ENCODE data around the gene SLC35F1.
A peak's percentile ranks its signal among the peaks of the same experiment; 100 is the strongest.

SLC35F1 gene

DNA sequence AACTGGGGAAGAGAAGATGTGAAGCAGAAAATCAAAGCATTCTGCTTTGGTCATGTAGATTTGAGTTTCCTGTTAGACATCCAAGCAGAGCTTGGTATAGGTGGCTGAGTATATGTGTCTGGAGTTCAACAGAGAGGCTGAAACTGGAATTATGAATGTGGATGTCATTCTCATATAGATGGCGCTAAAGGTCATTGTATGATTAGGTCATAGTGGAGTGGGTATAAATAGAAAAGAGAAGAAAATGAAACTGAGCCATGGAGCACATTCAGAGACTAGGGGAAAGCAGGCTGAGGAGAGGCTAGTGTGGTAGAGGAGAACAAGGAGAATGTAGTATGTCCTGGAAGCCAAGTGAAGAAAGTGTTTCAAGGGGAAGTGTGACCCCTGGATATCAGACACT is 345.4 kb downstream of the SLC35F1 start:
- Histone ChIP-seq H3K4me1 (ENCODE audit: control insufficient read depth in 2 of 2, insufficient read depth in 1 of 2, low read depth in 1 of 2, low read length in 2 of 2) (no peaks in the 10 kb centered on the region), H3K79me1 (ENCODE audit: low read depth, low read length) (no peaks in the 10 kb centered on the region), H3K27ac (replicated peaks; ENCODE audit: low read length) (no peak overlapping the region), H2BK15ac (ENCODE audit: low read length) (no peak overlapping the region), H3K18ac (ENCODE audit: low read length) (no peak overlapping the region), H2BK5ac (ENCODE audit: low read length) (no peak overlapping the region), H3K23ac (ENCODE audit: low read depth, low read length, poor library complexity) (no peak overlapping the region), H2BK12ac (ENCODE audit: low read length) (no peak overlapping the region), H3K9ac (ENCODE audit: low read depth, low read length, poor library complexity) (no peak overlapping the region), H2AK5ac (ENCODE audit: low read depth, low read length) (no peak overlapping the region), H3K9me3 (replicated peaks in 1 of 2; ENCODE audit: control insufficient read depth in 2 of 2, insufficient read depth in 1 of 2, low read depth in 1 of 2, low read length in 2 of 2) (peaks cover 2 to 11% of the 10 kb centered on the region in 2 donors), H3K36me3 (replicated peaks in 1 of 2; ENCODE audit: control insufficient read depth in 2 of 2, insufficient read depth in 2 of 2, low read length in 2 of 2) (no peaks in the 10 kb centered on the region), H3K4me2 (ENCODE audit: insufficient read depth, low read length, poor library complexity, severe bottlenecking) (no peak overlapping the region), H2BK120ac (ENCODE audit: low read depth, low read length) (no peak overlapping the region), H3K4ac (ENCODE audit: low read length) (no peak overlapping the region), H2AFZ (ENCODE audit: low read length) (no peak overlapping the region), H3K27me3 (ENCODE audit: control insufficient read depth in 3 of 3, insufficient read depth in 3 of 3, low read depth in 1 of 3, low read length in 3 of 3) (no peaks in the 10 kb centered on the region), H3K4me3 (ENCODE audit: low read length in 2 of 2) (no peak overlapping the region), H3K14ac (ENCODE audit: low read length) (no peak overlapping the region), H4K8ac (ENCODE audit: low read depth, low read length) (no peak overlapping the region), H4K91ac (ENCODE audit: low read depth, low read length, poor library complexity) (no peak overlapping the region)
- no peak for DNase-seq (ENCODE audit: low spot score)
- WGBS, 2 donors (ENCODE audit: extremely low coverage in 2 of 2, insufficient read length in 2 of 2, insufficient replicate concordance in 1 of 2), result no CpG with 5 or more reads among the region's 1 CpG

DNA sequence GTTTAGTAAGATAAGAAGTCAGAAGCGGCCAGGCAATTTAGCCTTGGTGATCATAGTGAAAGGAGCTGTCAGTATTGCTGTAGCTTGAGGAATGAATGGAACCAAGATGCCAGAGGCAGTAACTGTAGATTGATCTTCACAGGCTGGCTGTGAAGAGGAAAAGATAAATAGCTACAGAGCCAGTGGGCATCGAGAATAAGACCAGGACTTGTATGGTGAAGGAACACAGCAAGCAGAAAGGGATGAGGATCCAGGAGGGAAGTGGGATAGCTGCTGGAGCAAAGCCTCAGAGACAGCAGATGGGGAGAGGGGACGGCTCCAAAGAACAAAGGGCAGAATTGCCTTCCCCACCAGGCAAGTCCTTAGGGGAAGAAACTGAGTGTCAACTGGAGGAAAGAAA is 346.7 kb downstream of the SLC35F1 start:
- Histone ChIP-seq H3K36me3 (replicated peaks in 1 of 2; ENCODE audit: control insufficient read depth in 2 of 2, insufficient read depth in 2 of 2, low read length in 2 of 2) (no peaks in the 10 kb centered on the region), H3K4ac (ENCODE audit: low read length) (no peak overlapping the region), H2BK15ac (ENCODE audit: low read length) (no peak overlapping the region), H3K4me3 (ENCODE audit: low read length in 2 of 2) (no peak overlapping the region), H3K9me3 (replicated peaks in 1 of 2; ENCODE audit: control insufficient read depth in 2 of 2, insufficient read depth in 1 of 2, low read depth in 1 of 2, low read length in 2 of 2) (peaks cover 0 to 2% of the 10 kb centered on the region in 2 donors), H3K14ac (ENCODE audit: low read length) (no peak overlapping the region), H3K4me2 (ENCODE audit: insufficient read depth, low read length, poor library complexity, severe bottlenecking) (no peak overlapping the region), H3K27ac (replicated peaks; ENCODE audit: low read length) (no peak overlapping the region), H3K79me1 (ENCODE audit: low read depth, low read length) (no peaks in the 10 kb centered on the region), H2BK12ac (ENCODE audit: low read length) (no peak overlapping the region), H2BK120ac (ENCODE audit: low read depth, low read length) (no peak overlapping the region), H2BK5ac (ENCODE audit: low read length) (no peak overlapping the region), H3K27me3 (ENCODE audit: control insufficient read depth in 3 of 3, insufficient read depth in 3 of 3, low read depth in 1 of 3, low read length in 3 of 3) (no peaks in the 10 kb centered on the region), H2AK5ac (ENCODE audit: low read depth, low read length) (no peak overlapping the region), H3K23ac (ENCODE audit: low read depth, low read length, poor library complexity) (no peak overlapping the region), H3K4me1 (ENCODE audit: control insufficient read depth in 2 of 2, insufficient read depth in 1 of 2, low read depth in 1 of 2, low read length in 2 of 2) (no peaks in the 10 kb centered on the region), H2AFZ (ENCODE audit: low read length) (no peak overlapping the region), H3K9ac (ENCODE audit: low read depth, low read length, poor library complexity) (no peak overlapping the region), H4K91ac (ENCODE audit: low read depth, low read length, poor library complexity) (no peak overlapping the region), H4K8ac (ENCODE audit: low read depth, low read length) (no peak overlapping the region), H3K18ac (ENCODE audit: low read length) (no peak overlapping the region)
- WGBS, 2 donors (ENCODE audit: extremely low coverage in 2 of 2, insufficient read length in 2 of 2, insufficient replicate concordance in 1 of 2), result no CpG with 5 or more reads among the region's 3 CpGs
- no peak for DNase-seq (ENCODE audit: low spot score)

DNA sequence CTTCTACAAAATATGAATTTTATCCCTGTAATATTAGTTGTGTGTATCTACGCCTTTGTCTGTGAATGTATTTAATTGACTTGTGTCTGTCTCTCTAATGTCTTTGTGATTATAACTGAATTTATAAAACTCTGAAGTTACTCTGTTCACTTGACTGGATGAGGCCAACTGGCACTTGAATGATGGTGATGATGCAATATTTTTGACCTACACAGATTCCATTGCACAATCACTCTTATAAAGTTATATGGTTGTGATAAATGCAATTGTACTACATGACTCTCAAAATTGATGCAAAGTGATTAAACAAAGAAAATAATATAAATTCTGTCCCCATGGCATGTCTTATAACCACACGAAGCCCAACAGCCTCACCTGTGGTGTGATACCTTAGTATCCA is 353.8 kb downstream of the SLC35F1 start:
- Histone ChIP-seq H3K18ac (ENCODE audit: low read length) (no peak overlapping the region), H2AK5ac (ENCODE audit: low read depth, low read length) (no peak overlapping the region), H3K27ac (replicated peaks; ENCODE audit: low read length) (no peak overlapping the region), H4K8ac (ENCODE audit: low read depth, low read length) (no peak overlapping the region), H3K9ac (ENCODE audit: low read depth, low read length, poor library complexity) (no peak overlapping the region), H2AFZ (ENCODE audit: low read length) (no peak overlapping the region), H2BK120ac (ENCODE audit: low read depth, low read length) (no peak overlapping the region), H3K4me2 (ENCODE audit: insufficient read depth, low read length, poor library complexity, severe bottlenecking) (no peak overlapping the region), H2BK5ac (ENCODE audit: low read length) (no peak overlapping the region), H3K27me3 (ENCODE audit: control insufficient read depth in 3 of 3, insufficient read depth in 3 of 3, low read depth in 1 of 3, low read length in 3 of 3) (no peaks in the 10 kb centered on the region), H3K36me3 (replicated peaks in 1 of 2; ENCODE audit: control insufficient read depth in 2 of 2, insufficient read depth in 2 of 2, low read length in 2 of 2) (peaks cover 0 to 3% of the 10 kb centered on the region in 2 donors), H3K14ac (ENCODE audit: low read length) (no peak overlapping the region), H3K4me3 (ENCODE audit: low read length in 2 of 2) (no peak overlapping the region), H3K79me1 (ENCODE audit: low read depth, low read length) (no peaks in the 10 kb centered on the region), H3K4ac (ENCODE audit: low read length) (no peak overlapping the region), H2BK12ac (ENCODE audit: low read length) (no peak overlapping the region), H3K9me3 (replicated peaks in 1 of 2; ENCODE audit: control insufficient read depth in 2 of 2, insufficient read depth in 1 of 2, low read depth in 1 of 2, low read length in 2 of 2) (peaks cover 0 to 11% of the 10 kb centered on the region in 2 donors), H3K4me1 (ENCODE audit: control insufficient read depth in 2 of 2, insufficient read depth in 1 of 2, low read depth in 1 of 2, low read length in 2 of 2) (no peaks in the 10 kb centered on the region), H2BK15ac (ENCODE audit: low read length) (no peak overlapping the region), H3K23ac (ENCODE audit: low read depth, low read length, poor library complexity) (no peak overlapping the region), H4K91ac (ENCODE audit: low read depth, low read length, poor library complexity) (no peak overlapping the region)
- DNase-seq (ENCODE audit: low spot score), result no peak
- no CpG with 5 or more reads among the region's 2 CpGs for WGBS, 2 donors (ENCODE audit: extremely low coverage in 2 of 2, insufficient read length in 2 of 2, insufficient replicate concordance in 1 of 2)

DNA sequence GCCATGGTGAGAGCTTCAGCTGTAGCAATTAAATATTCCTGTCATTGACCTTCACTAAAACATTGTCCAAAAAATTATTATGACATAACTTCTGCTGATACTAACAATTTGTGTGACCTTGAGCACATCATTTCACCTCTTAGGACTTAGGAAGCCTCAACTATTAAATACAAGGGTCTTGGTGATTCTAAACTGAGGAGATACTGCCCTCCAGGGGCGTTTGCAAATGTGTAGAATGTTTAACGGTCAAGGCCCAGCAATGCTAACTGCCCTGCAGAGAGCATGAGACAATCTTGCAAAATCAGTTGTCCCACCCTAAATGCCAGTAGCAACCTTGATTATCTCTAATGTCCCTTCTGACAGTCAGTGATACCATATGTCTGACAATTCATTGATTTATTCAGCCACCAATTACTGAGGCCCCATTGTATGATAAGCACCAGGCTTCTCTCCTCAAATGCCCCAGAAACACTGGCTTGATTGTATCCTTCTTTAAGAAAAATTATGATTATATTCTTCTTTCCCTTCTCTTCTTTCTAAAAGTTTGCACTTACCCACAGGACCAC is 356.9 kb downstream of the SLC35F1 start:
- Histone ChIP-seq H3K18ac (ENCODE audit: low read length) (no peak overlapping the region), H3K79me1 (ENCODE audit: low read depth, low read length) (no peaks in the 10 kb centered on the region), H3K4me2 (ENCODE audit: insufficient read depth, low read length, poor library complexity, severe bottlenecking) (no peak overlapping the region), H3K23ac (ENCODE audit: low read depth, low read length, poor library complexity) (no peak overlapping the region), H4K8ac (ENCODE audit: low read depth, low read length) (no peak overlapping the region), H3K9me3 (replicated peaks in 1 of 2; ENCODE audit: control insufficient read depth in 2 of 2, insufficient read depth in 1 of 2, low read depth in 1 of 2, low read length in 2 of 2) (peaks cover 4 to 13% of the 10 kb centered on the region in 2 donors), H3K4me3 (ENCODE audit: low read length in 2 of 2) (no peak overlapping the region), H3K27ac (replicated peaks; ENCODE audit: low read length) (no peak overlapping the region), H2BK120ac (ENCODE audit: low read depth, low read length) (no peak overlapping the region), H2BK15ac (ENCODE audit: low read length) (no peak overlapping the region), H3K14ac (ENCODE audit: low read length) (no peak overlapping the region), H3K4ac (ENCODE audit: low read length) (no peak overlapping the region), H3K36me3 (replicated peaks in 1 of 2; ENCODE audit: control insufficient read depth in 2 of 2, insufficient read depth in 2 of 2, low read length in 2 of 2) (peaks cover 0 to 16% of the 10 kb centered on the region in 2 donors), H2AFZ (ENCODE audit: low read length) (no peak overlapping the region), H2BK5ac (ENCODE audit: low read length) (no peak overlapping the region), H3K9ac (ENCODE audit: low read depth, low read length, poor library complexity) (no peak overlapping the region), H3K27me3 (ENCODE audit: control insufficient read depth in 3 of 3, insufficient read depth in 3 of 3, low read depth in 1 of 3, low read length in 3 of 3) (no peaks in the 10 kb centered on the region), H2AK5ac (ENCODE audit: low read depth, low read length) (no peak overlapping the region), H2BK12ac (ENCODE audit: low read length) (no peak overlapping the region), H3K4me1 (ENCODE audit: control insufficient read depth in 2 of 2, insufficient read depth in 1 of 2, low read depth in 1 of 2, low read length in 2 of 2) (no peaks in the 10 kb centered on the region), H4K91ac (ENCODE audit: low read depth, low read length, poor library complexity) (no peak overlapping the region)
- peak; percentile 31 for DNase-seq (ENCODE audit: low spot score)
- WGBS, 2 donors (ENCODE audit: extremely low coverage in 2 of 2, insufficient read length in 2 of 2, insufficient replicate concordance in 1 of 2), result no CpG with 5 or more reads among the region's 2 CpGs

All from neuronal stem cell (in vitro differentiated cells).